NCI-H526 (cell line): Measurements from ENCODE around the gene ZNF366.

ENCODE experiments used
- DNase-seq, 2 experiments: peaks; one replicate each; lab custom pipeline; 2025; lab: John Stamatoyannopoulos, UW

ZNF366 gene

DNA sequence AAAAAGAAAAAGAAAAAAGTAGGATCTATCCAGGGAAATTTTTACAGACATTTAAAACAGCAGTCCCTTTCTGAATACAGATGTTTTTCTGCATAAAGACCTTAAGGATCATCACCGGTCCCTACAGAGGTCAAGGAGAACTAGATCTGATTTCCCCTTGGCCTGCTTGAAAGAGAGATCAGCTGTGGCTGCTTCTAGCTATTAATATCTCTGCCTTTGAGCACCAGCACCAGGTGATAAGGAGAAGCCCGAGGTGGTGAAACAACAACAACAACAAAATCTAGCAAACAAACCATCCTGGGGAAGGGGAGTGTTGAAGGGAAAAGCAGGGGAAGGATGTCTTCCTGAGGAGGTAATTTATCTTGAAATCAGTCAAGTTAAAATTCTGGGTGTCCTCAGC is 42.1 kb downstream of the ZNF366 start:
- DNase-seq: no peak

DNA sequence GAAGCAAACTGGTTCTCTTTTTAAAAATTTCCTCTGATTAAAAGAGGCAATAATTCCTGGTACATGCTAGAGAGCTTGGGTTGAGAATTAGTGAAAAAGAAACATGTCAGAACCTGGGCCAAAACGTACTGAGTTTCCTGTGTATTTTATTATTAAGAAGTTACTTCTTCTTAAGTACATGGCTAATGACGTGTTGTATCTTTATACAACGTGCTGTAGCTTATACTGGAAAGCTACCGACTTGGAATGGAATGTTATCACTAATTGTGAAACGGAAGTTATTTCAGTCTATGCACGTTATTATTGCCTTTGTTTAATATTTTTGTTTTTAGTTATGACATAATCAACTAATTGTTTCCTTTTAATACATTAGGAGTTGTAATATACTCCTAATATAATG is 43.1 kb downstream of the ZNF366 start:
- DNase-seq: no peak

- DNase-seq: no peak
Observed at GRCh38 chr5:72463449-72464052, 43.7 kb downstream of the ZNF366 start.

DNA sequence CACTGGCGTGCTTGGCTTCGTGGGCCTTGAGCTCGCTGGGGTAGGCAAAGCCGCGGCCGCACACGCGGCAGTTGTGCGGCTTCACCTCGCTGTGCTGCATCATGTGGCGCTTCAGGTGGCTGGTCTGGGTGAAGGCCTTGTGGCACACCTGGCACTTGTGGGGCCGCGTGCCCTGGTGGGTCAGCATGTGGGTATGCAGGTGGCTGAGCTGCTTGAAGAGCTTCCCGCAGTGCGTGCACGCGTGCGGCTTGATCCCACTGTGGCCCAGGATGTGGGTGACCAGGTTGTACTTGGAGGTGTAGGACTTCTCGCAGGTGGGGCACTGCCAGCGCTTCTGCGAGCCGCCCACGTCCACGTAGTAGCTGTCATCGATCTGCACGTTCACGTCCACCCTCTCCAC is 46.8 kb downstream of the ZNF366 start:
- no peak for DNase-seq

- no peak for DNase-seq
Observed at GRCh38 chr5:72459913-72460312, 47.3 kb downstream of the ZNF366 start.

DNA sequence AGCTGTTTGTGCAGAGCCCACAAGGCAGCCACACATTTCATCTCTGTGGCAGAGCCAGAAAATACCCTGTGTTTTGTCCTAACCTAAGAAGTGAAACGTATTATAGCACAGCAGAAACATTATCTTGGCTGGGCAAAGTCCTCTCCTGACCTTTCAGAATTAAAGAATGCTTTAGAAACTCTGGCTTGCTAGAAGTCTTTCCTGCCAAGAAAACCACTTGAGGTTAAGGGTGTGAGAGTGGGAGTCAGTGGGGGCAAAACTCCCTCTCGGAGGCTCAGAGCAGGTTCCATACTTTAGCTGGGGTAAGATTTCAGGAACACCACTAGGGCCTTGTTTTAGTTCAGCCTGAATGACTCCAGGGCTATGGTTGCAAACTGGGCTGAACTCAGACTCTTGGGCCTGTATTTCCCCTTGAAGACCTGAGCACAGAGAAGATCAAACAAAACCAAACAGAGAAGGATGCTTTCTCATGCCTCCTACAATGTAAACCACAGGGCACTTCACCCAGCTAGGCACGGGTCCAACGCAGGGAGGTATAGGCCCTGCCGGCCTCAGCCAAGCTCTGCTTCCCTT is 48.0 kb downstream of the ZNF366 start:
- DNase-seq: no peak

DNA sequence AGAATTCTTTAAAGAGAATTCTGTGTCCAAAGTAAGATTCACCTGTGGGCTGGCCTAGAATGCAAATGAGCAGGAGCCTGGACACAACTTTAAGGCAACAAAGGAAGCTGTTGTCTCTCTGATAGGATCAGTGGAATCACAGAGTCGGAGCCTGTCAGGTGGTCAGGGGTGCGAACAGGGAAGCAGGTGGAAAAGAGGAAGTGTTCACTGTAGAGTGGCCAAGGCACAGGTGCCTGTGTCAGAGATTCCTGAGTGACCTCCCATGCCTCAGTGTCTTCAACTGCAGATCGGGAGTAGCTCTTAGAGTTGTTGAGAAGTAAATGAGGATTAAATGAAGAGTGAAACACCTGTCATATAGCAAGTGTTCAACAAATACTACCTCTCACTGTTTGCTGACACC is 48.8 kb downstream of the ZNF366 start:
- peak in 1 of 2 experiments; percentile 4 for DNase-seq

- no peak for DNase-seq
Observed at GRCh38 chr5:72457491-72457890, 49.7 kb downstream of the ZNF366 start.

DNA sequence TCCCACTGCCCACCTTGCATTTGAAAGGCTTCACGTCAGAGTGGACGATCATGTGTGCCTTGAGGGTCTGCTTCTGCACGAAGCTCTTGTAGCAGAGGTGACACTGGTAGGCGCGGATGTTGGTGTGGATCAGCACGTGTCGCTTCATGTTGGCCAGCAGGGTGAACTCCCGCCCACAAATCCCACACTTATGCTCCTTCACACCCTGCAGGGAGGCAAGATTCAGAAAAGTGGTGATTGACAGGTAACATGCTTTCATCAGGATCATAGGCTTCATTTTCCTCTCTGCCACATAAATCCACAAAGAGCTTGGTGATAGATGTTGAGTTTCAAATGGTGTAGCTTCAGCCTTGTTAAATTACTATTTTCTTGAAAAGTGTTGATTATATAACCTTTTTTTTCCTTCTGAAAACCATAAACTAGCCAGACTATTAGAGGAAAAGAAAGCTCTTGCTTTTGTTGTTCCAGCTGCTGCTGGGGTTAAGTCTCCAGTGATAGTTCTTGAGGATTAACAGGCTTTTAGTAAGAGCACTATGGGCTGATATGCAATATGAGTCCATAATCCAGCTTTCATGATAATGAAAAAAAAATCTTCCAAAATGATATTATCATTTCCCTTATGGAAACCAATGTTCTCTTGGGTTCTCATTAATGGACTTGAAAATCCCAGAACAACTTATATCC is 50.7 kb downstream of the ZNF366 start:
- no peak for DNase-seq

DNA sequence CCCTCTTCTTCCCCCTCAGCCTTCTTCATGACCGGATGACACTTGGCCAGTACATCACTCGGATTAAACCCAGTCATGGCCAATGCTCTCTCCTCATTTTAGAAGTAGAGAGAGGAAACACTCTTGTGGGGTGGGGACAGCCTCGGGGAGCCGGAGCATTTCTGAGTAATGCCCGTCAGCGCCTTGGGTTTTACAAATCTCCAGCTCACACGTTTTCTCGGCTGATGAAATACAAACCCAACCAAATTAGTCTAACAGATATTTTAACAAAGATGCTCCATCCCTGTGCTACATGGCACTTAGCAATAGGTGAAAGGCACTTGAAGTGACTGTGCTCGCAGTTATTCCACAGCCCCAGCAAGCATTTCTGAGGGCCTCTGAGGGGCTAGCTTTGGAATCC is 51.7 kb downstream of the ZNF366 start:
- DNase-seq: no peak

- DNase-seq: no peak
Observed at GRCh38 chr5:72454996-72455395, 52.2 kb downstream of the ZNF366 start.

GRCh38 chr5:72453246-72453775 is 53.9 kb downstream of the ZNF366 start:
- no peak for DNase-seq

DNA sequence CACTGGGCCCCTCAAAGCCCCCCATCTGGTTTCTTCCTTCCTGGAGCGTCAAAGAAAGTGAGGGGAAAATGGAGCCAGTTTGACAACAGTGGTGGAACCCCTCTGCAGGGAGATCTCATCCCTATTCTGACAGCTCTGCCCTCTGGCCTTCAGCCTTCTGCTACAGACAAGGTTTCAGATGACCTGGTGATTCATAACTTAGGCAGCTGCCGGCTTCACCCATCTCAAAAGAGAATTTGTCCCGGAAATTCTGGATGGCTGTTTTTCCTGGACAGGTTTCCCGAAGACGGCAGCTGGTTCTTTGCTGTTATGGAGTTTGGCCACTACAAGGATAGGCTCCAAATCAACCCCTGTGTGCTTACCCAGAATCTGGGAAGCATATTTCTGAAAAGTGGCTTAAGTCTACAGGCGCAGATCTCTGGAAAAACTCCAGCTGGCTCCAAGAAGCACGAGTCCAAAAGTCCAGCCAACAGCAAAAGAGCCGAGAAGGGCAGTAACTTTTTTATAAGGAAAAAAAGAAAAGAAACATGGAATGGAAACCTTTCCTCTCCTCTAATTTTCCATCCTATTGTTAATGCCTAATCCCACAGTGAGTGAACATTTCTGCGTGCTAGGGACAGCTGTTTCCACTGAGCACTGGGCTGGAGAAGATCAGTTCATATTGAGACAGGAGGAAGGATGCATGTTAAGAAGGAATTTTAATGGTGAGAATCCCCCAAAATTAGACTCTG is 54.5 kb downstream of the ZNF366 start:
- no peak for DNase-seq

DNA sequence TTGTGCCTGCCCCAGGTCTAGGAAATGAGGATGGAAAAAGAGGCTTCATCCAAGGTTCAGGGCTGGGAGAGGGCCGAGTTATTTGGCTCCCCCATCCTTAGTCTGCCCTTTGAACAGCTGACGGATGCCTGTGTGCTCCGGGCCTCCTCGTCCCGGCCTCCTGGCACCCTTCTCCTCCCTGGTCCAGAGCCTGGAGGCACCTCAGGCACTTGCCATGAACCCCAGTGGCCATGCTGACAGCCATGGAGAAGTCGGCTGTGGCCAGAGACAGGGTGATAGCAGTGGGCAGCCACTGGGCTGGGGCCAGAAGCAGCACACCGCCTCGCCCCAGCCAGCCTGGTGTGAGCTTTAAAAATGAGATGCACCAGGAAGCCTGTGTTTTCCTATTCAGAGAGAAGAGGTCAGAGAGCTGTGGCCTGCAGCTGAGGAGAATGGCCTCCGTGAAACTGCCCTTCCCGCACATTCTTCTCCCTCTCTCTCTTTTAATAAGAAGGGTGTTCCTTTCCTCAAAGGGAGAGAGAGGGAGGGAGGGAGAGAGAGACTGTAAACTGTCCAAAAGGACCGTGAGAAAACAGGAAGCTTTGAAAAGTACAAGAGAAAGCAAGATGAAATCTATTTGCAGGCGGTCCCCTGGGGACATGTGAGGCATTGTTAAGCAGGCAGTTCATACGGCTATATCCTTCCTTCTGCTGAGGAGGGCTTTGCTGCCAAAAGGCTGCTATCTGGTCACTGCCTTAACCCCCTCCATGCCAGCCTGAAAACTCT is 55.3 kb downstream of the ZNF366 start:
- DNase-seq: no peak

DNA sequence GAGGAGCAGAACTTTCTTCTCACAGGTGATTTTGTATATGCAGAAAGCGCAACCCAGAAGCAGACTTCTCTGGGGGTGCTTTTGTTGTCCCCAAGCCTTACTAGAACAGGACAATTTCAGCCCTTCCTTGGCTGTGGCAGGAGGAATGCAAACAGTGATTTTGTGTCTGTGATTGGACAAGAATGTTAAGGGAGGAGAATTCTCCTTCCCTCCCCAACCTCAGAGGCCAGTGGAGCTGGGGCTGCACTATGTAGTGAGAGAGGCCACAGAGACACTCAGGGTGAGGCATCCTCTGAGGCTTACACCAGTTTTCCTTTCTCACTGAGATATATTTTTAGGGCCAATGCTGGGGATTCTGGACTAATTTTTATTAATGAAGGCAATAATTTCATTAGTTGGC is 58.8 kb downstream of the ZNF366 start:
- no peak for DNase-seq

GRCh38 chr5:72447751-72448150 is 59.5 kb downstream of the ZNF366 start:
- no peak for DNase-seq

GRCh38 chr5:72445969-72446368 is 61.2 kb downstream of the ZNF366 start:
- DNase-seq: no peak

GRCh38 chr5:72443883-72444282 is 63.3 kb downstream of the ZNF366 start:
- no peak for DNase-seq

- DNase-seq: no peak
Observed at GRCh38 chr5:72441862-72442540, 65.2 kb downstream of the ZNF366 start.

GRCh38 chr5:72441094-72441723 is 66.0 kb downstream of the ZNF366 start:
- no peak for DNase-seq

GRCh38 chr5:72440207-72440638 is 67.0 kb downstream of the ZNF366 start:
- no peak for DNase-seq
